HL-60/S4 treated with phorbol 12-myristate 13-acetate at 8.2 ng/mL for 4 days and 3 days (cell line): ENCODE measurements around the gene KRT39.

Experiments used
- in situ Hi-C: fragments of 300-500 bp; cut with MboI; formaldehyde crosslinking; loops from 2 replicates; pipeline ENCODE4 v1.15.0; 2022; ENCODE audit warnings: low sequenced_read_pairs

Gene KRT39

DNA sequence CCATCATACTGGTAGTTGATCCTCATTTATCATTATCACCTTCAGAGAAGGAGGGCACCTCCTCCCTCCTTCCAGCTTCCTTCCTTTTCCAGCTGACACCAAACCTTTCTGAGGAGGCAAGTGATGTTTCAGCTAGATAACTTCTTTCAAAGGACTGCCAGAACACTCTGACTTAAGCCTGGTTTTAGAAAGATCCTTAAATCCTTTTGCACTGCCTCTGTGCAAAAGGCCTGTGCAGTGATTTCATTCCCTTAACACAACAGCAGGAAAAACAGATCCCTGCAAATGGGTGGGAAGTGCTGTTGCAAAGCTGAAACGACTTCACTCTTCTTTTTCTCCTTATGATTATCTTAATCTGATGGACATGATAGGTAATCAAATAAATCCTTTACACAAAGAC, 22.2 kb downstream of the KRT39 start:
- in situ Hi-C loops, result no loop called here

DNA sequence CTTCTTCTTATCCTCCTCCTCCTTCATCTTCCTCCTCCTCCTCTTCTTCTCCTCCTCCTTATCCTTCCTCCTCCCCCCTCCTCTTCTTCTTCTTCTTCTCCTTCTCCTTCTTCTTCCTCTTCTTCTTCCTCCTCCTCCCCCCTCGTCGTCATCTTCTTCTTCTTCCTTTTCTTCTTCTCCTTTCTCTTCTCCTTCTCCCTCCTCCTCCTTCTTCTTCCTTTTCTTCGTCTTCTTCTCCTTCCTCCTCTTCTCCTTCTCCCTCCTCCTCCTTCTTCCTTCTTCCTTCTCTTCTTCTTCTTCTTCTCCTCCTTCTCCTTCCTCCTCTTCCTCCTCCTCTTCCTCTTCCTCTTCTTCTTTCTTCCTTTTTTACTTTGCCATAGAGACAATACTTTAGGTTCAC, 24.2 kb downstream of the KRT39 start:
- in situ Hi-C loops, result no loop called here

DNA sequence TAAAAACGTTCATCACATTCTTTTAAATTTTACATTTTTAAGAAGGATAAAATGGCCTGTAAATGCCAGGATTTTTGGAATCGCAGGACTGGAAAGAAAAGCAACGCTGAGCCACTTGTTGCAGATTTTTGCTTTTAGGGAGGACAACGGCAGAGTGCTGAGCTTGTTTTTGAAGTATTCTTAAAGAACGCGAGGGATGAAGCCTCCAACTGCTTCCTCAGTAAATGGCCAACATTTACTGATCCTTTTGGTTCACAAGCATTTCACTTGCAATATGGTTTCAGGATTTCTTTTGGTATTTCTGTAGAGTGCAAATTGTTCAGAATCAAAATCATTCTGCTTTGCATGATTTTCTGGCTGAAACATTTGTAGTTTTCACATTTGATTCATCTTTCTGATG, 26.5 kb downstream of the KRT39 start:
- in situ Hi-C loops, result no loop called here

DNA sequence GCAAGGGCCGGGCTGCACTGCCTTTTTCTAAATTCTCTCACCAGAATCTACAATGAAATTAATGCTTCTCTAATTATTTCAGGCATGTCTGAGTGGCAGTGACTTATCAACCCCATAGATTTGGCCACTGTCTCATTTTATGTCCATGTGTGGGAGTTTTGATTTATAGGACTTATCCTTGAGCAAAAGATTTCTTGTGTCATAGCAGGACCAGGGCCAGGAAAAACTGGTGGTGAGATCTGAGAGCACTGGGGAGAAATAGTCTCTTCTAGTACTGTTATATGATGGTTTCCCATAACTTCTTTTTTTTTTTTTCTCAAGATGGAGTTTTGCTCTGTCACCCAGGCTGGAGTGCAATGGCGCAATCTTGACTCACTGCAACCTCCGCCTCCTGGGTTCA, 27.8 kb downstream of the KRT39 start:
- in situ Hi-C loops, result no loop called here

DNA sequence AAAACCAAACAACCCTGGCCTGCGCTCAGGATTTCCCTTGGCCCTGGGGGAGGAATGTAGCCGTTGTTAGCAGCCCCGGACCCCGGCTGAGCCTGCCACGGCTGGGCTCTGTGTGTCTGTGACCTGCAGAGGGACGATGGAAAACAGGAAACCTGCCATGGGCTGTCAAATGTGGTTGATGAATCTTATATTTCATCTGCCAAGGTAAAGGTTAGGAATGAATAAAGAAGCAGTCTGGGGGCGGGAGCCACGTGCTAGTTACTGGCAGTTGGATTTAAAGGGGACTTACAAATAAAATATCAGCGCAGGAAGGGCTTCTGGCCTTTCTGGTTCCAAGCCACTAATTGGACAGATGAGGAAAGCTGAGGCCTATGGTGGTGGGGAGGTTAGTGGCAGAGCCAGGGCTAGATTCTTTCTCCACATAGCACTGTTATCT, 29.3 kb downstream of the KRT39 start, which contains the start of gene KRT23:
Gene KRT23, minus strand, starts transcription at position 263 of the 436 bp plus-strand sequence. CDS start 1,043 bp downstream, outside the sequence.
- in situ Hi-C loops, result no loop called here

DNA sequence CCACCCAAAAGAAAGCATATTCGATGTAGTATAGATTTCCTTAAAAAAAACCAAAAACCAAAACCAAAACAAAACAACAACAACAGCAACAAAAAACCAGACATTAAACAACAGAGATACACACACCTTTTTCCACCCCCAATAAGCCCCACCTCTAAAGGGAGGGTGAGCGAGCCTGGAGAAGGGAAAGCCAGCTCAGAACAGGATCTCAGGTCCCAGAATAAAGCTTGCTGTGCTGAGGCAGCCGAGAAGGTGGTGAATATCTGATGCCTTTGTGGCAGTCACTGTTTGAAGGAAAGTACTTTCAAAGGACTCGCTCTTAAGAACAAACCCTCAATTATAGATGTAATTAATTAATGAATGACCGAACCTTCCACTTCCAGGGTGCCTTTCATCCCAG, 29.8 kb downstream of the KRT39 start:
- in situ Hi-C loops, result no loop called here

DNA sequence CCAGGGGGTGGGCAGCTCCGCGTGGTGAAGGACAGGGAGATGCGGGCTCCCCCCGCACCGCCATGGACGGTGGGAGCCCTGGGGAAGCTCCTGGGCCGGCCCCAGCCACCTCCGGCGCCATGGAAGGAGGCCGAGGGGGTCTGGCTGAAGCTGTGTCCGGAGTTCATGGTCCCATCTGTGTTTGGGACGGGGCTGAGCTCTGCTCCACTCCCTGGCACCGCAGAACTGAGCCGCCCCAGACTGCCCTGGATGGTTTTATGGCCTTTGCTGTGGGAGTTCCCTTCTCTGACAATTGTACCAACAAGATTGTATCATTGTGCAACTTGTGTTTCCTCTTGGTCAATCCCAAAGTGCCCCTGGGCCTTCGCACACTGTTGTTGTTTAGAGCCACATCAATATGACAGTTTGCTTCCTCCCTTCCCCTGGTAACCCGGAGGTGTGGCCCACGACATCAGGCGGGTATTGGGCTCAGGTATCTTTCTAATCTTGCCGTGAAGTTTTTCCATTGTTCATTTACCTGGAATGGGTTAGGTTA, 30.2 kb downstream of the KRT39 start:
- in situ Hi-C loops, result no loop called here

DNA sequence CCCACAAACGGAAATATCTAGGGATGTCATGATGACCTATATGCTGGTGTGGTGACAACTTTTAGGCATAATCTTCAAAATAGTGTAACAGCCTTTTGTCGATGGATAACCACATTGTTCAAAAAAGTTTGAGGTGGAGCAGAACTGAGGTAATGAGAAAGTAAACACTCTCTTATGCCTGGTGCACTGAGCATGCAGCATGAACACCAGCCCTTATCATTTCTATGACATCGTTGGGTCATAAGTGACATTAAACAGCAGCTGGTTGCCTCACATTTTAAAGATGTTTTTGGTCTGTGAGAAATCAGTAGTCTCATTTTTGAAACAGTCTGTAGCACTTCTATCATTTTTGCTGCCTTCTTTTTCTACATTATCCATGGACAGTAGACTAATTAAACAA, 31.1 kb downstream of the KRT39 start:
- in situ Hi-C loops, result no loop called here

DNA sequence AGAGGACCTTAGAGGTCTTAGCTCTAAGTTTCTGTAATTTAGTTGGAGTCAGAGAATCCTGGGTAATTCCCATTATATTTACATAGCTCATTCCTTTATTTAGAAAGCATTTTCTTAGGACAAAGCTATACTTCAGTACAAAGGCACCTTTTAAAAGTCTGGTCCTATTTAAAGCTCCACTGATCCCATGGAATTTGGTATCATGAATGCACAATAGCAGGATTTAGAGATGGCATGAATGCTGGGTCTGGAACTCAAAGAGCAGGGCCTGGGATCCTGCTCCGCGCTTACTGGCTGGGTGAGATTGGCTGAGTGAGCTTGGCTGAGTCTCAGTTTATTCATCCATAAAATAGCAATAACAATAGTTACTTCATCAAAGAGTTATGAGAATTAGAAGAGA, 34.1 kb downstream of the KRT39 start:
- in situ Hi-C loops, result no loop called here

DNA sequence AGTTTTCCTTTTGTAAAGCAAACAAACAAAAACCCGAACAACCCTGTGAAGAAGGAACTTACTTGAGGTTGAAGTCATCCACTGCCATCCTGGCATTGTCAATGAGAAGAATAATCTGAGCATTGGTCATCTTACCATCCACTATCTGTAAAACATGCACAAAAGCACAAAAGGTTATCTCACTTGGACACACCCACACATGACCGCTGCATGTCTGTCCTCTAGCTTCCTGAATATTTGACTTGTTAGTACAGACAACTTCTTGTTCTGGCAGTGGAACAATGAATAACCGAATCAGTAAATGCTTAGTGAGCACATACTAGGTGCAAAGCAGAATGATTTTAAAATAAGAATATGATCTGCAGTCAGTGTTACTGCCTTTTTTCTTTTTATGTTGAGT, 35.4 kb downstream of the KRT39 start:
- in situ Hi-C loops, result no loop called here

DNA sequence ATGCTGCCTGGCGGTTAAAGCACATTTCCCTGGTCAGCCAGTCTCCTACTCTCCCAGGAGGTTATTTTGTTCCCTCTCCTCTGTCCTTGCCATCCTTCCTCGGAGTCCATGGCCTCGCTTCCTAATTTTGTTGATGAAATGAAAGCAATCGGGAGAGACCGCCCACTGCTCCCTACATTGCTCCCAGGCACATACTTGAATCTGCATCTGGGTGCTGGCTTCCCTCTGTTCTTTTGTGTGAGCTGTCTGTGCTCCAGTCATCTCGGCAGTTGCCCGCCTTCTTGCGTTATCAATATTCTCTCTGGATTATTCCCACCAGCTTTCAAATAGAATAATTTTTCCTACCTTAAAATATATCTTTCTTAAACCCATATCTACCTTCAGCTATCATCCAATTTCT, 40.4 kb downstream of the KRT39 start:
- in situ Hi-C loops, result no loop called here

DNA sequence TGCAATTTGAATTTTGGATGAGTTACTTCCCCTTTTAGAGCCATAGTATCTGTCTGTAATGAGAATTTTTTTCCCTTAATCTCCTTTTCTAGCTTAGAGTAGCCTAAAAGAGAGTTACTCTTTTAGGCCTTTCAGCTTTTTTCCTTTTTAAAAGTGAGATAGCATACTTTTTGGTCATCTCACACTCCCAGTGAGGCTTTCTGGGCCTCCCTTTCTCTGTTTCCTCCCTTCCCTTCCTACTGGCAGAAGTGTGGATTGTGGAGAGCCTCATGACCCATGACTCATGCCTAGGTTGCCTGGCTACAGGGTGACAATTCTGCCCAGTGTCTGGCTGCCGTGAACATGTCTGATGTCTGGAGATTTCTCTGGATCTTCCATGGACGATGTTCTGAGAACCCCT, 44.5 kb downstream of the KRT39 start:
- in situ Hi-C loops, result loop anchor here (25.0 kb wide), 1 partner anchor 740 kb away; no protein-coding TSS in a partner anchor

DNA sequence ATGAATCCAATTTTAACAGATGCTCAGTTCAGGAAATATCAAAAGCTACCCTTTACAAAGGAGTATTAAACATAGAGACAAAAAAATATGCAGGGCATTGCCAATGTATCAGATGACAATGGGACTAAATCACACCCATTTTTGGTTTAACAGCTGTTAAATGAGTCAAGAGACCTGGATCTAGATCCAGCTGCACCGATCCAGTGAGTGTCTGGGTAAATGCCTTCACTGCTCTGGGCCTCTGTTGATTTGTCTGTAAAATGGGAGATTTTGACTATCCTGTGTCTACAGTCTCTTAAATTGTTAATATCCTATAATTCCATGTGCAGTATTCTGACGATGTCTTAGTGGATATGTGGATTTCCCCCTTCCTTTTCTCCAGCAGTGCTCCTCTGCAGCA, 45.7 kb downstream of the KRT39 start:
- in situ Hi-C loops, result loop anchor here (25.0 kb wide), 1 partner anchor 741 kb away; no protein-coding TSS in a partner anchor

DNA sequence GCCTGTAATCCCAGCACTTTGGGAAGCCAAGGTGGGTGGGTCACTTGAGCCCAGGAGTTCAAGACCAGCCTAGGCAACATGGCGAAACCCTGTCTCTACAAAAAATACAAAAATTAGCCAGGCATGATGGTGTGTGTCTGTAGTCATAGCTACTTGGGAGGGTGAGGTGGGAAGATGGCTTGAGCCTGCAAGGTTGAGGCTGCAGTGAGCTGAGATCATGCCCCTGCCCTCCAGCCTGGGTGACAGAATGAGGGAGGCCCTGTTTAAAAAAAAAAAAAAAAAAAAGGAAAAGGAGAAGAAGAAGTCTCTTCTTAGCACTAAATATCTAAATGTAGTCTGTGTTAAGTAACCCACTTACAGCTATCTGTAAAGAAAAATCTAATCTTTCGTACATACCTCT, 49.6 kb downstream of the KRT39 start:
- in situ Hi-C loops, result loop anchor here (25.0 kb wide), 1 partner anchor 745 kb away; no protein-coding TSS in a partner anchor

DNA sequence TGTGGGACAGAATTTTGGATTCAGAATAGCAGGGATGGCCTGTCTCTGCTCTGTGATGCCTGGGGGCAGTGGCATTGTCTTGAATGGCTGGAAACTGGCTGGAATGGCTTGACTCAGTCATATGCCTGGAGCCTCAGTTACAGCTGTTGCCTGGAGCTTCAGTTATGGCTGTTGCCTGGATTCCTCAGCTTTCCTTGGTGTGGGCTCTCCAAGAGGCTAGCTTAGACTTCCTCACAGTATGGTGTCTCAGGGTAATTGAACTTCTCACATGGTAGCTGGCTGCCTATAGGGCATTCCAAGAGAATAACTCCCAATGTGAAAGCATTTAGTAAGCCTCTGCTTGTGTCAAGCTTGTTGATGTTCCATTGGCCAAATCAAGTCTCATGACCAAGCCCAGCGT, 50.4 kb downstream of the KRT39 start:
- in situ Hi-C loops, result loop anchor here (25.0 kb wide), 1 partner anchor 746 kb away; no protein-coding TSS in a partner anchor

DNA sequence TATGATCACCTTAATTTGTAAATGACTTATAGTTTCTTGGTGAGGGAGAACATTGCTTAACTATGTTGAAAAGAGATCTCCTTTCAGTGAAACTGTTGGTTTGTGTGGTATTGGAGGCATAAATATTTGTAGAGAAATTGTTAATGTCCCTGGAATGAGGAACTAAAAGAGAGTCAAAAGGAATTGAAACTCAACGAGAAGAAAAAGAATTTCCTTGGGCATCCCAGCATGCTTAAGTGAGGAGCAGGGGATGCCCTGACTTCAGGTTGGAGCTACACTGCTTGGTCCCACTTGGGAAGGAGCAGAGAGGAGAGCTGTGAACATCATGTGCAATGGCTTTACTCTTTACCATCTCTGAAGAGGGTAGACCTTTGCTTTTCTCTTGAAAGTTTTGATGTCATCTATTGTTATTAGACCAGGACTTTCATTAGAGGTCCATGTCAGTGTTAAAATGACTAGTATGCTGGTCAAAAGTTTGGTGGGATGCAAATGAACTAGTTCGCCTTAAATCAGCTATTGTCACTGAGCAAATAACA, 51.0 kb downstream of the KRT39 start:
- in situ Hi-C loops, result loop anchor here (25.0 kb wide), 1 partner anchor 747 kb away; no protein-coding TSS in a partner anchor

DNA sequence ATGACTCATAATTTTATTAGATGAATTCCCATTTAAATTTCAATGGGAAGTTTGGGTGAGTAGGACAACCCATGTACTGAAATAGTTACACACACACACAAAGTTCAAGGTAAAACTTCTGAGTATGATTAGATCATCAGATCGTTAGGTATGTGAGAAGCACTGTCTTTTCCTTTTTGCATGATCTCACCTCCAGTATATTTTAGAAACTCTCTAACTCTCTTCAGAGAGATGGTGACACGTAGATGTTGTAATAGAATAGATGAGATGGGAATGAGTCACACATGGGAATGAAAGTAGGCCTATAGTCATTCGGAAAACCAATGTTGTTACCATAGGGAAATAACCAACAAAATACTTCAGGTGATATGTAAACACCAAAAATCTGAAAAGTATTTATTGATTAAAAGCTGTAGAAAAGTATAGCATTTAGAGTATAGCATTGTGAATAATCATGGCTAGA, 51.5 kb downstream of the KRT39 start:
- in situ Hi-C loops, result loop anchor here (25.0 kb wide), 1 partner anchor 747 kb away; no protein-coding TSS in a partner anchor

DNA sequence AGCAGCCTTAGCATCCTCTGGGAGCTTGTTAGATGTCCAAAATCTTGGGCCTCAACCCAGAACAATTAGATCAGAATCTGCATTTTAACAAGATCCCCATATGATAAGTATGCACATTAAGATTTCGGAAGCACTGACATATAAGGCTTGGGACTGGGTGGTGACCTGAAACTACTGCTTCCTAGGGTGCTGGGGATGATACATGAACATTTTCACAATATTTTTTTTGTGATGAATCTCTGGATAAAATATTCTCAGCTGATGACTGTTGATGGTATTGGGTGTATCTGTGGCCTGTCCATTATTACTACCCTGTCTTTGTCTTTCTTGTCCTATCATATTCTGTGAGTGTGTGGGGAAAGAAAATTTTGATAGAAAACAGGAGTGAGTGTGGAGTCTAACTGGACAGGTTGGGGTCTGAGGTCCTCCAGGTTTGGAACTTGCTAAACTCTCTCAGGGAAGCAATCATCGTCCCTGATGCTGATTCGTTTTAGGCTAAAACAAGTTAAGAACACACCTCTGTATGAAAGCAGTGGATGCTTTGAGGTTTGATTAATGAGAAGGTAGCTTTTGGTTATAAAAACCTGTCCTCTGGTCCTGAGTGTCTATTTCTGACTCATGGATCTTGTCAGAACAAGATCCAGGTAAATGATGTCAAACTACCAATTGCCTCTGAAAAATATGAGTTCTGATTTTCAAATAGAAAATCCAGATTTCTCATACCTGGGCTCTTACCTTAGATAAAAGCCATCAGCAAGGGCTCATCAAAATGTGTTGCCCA, 52.5 kb downstream of the KRT39 start:
- in situ Hi-C loops, result loop anchor here (25.0 kb wide), 1 partner anchor 748 kb away; no protein-coding TSS in a partner anchor

DNA sequence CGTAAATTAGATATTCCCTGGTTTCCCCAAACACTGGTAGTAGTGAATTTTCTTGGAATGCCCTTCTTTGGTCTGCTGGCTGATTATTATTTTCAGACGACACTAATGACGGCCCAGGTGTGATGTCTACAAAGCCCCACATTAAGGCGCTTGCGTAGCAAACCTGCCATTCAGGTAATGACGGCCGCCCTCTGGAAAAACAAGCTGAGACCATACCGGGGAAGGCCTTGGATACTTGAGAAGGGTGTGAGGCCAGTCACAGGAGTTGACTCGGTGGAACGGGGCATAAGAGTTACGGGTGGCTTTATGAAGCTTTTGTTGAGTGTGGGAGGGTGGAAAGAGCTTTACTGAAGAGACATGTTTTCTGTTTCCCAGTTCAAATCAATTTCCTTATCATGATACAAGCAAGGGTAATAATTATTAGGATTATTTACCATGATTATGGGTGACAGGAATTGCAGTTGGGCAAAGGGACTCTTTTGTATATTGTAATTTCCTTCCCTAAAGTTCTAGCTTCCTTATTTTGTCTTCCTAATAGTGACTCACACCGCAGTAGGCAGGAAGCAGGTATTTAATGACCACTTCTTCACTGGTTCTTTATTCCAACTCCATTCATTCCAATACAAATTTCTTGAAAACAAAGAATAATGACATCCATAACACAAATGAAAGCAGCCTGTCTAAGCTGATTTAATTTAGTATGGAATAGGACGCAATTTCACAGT, 54.1 kb downstream of the KRT39 start:
- in situ Hi-C loops, result loop anchor here (25.0 kb wide), 1 partner anchor 750 kb away; no protein-coding TSS in a partner anchor

DNA sequence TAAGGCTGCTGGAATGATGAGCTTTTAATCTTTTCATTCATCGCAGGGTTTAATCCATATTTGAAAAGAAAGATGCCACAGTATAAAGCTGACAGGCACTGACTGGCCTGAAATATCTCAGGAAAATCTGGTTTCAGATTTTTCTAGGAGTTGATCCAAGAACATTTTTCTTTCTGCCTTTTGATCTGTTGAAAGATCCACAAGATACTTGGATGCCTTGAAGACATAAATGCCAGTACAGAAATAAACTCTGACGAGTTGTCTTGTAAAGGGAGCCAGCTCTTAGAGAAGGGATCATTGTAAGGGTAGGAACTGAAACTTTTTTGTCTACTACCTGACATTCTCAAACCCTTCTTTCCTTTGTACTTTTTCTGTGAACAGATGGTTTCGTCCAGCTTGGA, 56.3 kb downstream of the KRT39 start:
- in situ Hi-C loops, result loop anchor here (25.0 kb wide), 1 partner anchor 752 kb away; no protein-coding TSS in a partner anchor

DNA sequence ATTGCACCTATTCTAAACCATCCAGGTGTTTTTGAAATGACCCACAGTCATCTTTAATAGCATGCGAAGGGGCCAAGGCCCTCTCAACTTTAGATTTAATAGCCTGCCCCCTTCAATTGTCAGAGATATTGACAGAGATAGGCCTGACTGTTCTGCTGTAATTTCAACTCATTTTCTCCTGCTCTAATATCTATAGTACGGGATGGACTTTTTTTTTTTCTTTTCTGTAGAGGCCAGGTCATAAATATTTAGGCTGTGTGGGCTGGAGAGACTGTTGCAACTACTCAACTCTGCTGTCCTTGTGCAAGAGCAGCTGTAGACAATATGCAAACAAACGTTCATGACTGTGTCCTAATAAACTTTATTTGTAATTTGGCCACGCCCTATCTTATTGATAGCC, 57.0 kb downstream of the KRT39 start:
- in situ Hi-C loops, result loop anchor here (10.0 to 25.0 kb wide), 2 partner anchors 415 to 753 kb away; no protein-coding TSS in a partner anchor
